GM12865 (cell line): Measurements from ENCODE around the gene ZBTB16.

Source experiments
- DNase-seq: peaks from one replicate; pipeline ENCODE4 v3.0.0; 2010; ENCODE audit warnings: low read depth
- H3K4me3 ChIP-seq: 2 replicates; pipeline ENCODE4 v1.5.1; 2011; ENCODE audit warnings: mild to moderate bottlenecking, low read depth, low read length, control low read depth
- TF ChIP-seq, protein P1 (sequence below): IDR thresholded peaks from 2 replicates; pipeline ENCODE4 v1.5.1; 2011; ENCODE audit warnings: low read length, control low read depth, low read depth, inconsistent platforms; ENCODE audit not compliant: insufficient read depth; ENCODE audit errors: missing control alignments

Gene ZBTB16

DNA sequence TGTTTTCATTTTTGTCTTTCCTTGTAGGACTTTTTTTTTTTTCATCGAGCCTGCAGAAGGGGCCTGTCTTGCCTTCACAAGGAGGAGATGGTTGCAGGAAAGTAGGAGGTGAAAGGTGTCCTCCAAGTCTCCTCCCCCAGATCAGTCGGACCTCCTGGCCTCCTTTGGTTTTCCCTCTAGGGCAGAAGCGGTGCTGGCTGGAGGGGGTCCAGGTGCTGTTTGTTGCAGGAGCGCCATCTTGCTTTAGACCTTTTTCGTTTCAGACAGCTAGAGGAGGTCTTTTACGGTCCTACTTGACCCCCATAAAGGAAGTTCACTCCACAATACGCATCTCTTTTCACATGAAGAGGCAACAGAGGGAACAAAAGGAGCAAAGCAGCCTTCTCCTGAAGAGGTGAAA is 66.0 kb downstream of the ZBTB16 start:
- no peak for DNase-seq
- TF ChIP-seq, protein P1, sequence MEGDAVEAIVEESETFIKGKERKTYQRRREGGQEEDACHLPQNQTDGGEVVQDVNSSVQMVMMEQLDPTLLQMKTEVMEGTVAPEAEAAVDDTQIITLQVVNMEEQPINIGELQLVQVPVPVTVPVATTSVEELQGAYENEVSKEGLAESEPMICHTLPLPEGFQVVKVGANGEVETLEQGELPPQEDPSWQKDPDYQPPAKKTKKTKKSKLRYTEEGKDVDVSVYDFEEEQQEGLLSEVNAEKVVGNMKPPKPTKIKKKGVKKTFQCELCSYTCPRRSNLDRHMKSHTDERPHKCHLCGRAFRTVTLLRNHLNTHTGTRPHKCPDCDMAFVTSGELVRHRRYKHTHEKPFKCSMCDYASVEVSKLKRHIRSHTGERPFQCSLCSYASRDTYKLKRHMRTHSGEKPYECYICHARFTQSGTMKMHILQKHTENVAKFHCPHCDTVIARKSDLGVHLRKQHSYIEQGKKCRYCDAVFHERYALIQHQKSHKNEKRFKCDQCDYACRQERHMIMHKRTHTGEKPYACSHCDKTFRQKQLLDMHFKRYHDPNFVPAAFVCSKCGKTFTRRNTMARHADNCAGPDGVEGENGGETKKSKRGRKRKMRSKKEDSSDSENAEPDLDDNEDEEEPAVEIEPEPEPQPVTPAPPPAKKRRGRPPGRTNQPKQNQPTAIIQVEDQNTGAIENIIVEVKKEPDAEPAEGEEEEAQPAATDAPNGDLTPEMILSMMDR = no peak
- no peak overlapping the region for H3K4me3 ChIP-seq

DNA sequence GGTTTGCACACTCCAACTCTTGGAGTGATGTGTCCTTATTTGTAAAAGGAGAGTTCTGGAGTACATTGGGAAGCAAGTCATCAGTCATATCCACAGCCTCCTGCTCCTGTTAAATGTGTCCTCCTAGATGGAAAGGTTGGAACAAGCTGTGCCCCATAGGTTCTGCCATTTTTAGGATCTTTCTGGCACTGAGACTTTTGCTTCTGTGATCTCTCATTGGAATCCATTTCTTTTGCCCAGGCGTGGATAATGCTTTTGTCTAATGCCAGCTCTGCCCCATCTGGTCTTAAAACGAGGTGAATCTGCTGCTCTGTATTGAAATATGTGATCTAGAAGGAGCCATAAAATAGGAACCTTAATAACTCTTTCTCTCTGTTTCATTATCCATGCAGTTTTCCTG is 66.4 kb downstream of the ZBTB16 start:
- no peak overlapping the region for H3K4me3 ChIP-seq
- DNase-seq = no peak
- TF ChIP-seq, protein P1 = no peak

DNA sequence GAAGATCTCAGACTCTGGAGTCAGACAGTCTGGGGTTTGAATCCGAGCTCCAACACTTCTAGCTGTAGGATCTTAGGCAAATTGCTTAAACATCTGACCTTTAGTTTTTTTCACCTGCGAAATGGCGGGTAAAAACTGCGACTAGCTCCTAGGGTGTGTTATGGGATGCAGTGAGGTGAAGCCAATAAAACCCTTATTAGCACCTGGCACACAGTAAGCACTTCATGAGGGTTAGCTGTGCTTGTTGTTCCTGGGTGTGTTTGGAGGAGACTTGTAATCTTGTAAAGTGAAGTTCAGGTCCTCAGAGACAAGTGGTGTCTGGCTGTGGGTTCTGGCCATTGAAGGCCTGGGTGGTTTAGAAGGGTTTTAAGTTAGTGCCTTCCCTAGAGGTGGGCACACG is 68.9 kb downstream of the ZBTB16 start:
- no peak for DNase-seq
- TF ChIP-seq, protein P1 = no peak
- no peak overlapping the region for H3K4me3 ChIP-seq

DNA sequence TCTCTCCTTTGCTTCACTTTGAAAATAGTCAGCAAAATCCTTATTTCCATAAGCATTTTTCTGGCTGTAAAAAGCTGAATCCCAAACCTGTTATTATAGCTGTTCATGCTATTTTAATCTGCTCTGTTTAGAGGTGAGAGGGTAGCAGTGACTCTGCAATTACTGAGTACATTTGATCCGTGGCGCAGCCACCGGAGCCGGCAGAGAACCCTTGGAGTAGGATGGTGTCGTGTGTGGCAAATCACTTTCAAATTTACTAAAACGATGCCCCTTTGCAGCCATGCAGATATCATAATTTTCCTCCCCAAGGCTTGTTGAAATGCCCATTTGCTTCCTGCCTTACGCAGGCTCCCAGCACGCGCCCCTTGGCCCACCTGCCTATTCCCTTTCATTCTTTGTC is 69.6 kb downstream of the ZBTB16 start:
- DNase-seq = no peak
- no peak overlapping the region for H3K4me3 ChIP-seq
- TF ChIP-seq, protein P1 = no peak

DNA sequence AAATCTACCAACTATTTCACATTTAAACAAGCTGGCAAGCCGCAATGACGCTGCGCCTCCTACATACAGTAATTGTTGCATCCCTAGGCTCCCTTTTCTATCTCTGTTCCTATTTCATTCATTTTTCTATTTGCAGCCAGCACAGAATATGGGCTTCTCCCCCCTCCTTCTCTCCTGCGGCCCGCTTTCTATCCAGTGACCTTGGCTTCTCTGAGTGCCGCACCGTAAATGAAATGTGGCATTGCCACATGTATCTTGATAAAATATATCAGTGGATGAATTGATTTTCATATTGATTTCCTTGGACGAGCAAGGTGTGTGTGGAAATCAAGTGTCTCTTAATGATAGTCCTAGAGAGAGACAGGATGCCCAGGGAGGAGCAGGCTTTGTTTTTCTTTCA is 70.2 kb downstream of the ZBTB16 start:
- H3K4me3 ChIP-seq = no peak overlapping the region
- TF ChIP-seq, protein P1 = no peak
- no peak for DNase-seq

DNA sequence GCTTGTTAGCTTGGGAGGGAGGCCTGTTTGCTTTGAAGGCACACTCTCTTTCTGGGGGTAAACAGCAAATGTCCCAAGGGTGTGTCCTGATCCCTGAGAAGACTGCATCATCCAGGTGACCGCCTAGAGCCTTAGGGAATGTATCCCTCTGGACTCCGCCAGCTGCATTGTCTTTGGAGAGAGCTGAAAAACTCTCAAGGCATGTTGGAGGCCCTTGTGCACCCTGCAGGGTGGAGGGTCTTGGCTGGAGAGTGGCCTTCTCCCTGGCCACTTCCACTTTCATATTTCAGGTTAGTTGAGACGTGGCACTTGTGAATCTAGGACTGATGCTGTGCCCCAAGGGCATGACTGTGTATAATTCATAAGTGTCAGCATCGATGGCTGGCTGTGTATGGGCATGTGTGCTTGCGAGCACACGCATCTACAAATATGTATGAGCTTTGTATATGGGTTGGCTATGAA is 70.6 kb downstream of the ZBTB16 start:
- no peak for DNase-seq

DNA sequence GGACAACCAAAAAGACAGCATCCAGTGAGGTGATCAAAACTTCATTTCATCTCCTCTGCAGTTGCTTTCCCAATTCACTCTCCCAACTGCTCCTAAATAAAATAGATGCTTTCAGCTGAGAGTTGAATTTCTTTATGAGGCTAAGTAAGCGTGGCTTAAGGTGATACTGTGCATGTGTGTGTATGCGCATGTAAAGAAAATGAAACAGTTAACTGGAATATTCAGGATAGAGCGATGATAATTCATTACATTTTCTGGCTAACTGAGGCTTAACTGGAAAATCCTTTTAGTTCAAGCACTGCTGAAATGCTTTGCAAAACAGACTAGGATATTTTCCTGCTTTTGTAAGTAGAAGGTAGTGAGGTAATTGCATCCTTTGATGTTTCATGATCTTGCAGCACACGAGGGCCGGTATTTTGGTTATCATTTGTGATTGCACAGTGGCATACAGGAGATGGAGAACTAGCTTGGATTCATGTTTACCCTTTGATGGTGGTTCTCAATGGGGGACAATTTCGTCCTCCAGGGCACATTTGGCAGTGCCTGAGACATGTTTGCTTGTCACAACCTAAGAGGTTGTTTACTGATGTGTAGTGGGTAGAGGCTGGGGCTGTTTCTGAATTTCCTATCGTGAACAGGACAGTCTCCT is 71.2 kb downstream of the ZBTB16 start:
- TF ChIP-seq, protein P1 = no peak
- DNase-seq = no peak
- H3K4me3 ChIP-seq = no peak overlapping the region

More for the DNA sequence above, 70.6 kb downstream of the ZBTB16 start:
- TF ChIP-seq, protein P1 = no peak
- H3K4me3 ChIP-seq = no peak overlapping the region
